Hematopoietic multipotent progenitor cell treated with erythropoietin and hydrocortisone succinate and interleukin-3 and kit ligand, for 6 days (in vitro differentiated cells): ENCODE results near the gene KIF3B.
"Not testable (repeated sequence)": the region's sequence is repeated elsewhere in the genome, so short reads cannot be mapped to it uniquely, and the experiment has no call there.

Source experiments
- DNase-seq: peaks from one replicate; pipeline ENCODE4 v3.0.0-alpha.2; 2015

The KIF3B gene

GRCh38 chr20:32333181-32333987 lies 55.9 kb downstream of the KIF3B start:
- DNase-seq: peak; percentile 33

DNA sequence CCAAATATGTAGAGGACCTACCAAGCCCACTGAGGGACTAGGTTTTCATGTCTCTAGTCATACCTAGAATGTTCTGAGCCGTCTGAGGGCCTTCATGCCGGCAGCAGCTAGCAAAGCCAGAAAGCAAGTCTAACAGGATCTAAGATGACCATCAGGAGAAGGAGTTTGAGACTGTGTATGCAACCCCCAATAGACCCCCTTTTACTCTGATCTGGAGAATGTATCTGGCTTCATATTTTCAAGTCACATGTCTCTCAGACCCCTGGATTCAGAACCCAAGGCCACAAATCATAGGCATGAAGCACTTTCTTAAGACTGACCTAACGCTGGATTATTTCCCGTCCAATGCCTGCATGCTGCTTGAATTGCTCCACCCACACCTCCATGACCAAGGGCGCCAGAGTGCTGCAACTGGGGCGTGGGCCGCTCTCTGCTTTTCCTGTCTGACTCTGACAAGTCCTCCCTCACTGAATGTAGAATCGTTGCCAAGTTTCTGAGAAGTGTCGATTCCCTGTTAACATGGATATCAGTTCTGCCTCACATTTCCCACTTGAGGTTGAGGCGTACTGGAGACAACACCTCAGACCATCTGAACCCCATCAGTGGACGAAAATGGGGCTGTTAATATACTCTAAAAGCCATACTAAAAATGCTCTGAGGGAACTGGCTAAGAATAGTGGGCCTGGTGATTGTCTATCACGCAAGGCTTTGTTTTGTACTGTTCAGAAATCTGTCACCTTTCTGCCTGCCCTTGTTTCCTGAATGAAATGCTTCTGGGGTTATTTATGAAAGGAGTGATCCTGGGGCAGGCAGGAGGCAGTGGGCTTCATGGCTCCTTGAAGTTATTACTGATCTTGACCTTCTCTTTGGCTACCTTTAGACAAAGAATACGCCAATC lies 56.8 kb downstream of the KIF3B start:
- DNase-seq: peak; percentile 94

DNA sequence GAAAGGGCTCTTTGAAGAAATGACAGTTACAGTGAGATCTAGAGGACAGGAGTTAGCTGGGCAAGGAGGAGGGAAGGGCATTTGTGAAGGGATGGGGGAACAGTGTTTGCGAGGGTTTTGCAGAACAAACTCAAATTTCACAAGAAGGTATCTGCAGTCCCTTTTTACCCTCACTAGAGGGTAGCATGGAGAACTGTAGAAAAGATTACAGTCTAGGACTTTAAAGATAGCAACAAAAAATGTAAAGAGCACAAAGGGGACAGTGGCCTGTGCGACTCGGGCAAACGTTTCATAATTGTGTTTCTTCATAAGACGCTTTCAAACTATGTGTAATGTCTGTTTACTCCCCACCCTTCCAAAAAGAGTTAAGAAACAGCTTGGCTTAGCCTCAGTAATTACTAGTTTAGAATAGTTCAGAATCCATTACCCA lies 59.5 kb downstream of the KIF3B start:
- peak; percentile 81 for DNase-seq

- DNase-seq: no peak
Observed at GRCh38 chr20:32337937-32338661, 60.6 kb downstream of the KIF3B start.

DNA sequence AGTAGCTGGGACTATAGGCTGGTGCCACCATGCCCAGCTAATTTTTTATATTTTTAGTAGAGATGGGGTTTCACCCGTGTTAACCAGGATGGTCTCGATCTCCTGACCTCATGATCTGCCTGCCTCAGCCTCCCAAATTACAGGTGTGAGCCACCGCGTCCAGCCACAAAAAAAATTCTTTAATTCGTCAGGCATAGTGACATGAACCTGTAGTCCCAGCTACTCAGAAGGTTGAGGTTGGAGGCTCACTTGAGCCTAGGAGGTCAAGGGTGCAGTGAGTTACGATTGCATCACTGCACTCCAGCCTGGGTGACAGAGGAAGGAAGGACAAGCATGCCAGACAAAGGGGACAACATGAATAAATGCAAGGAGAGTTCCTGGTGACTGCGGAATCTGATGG lies 61.2 kb downstream of the KIF3B start:
- DNase-seq: no peak

DNA sequence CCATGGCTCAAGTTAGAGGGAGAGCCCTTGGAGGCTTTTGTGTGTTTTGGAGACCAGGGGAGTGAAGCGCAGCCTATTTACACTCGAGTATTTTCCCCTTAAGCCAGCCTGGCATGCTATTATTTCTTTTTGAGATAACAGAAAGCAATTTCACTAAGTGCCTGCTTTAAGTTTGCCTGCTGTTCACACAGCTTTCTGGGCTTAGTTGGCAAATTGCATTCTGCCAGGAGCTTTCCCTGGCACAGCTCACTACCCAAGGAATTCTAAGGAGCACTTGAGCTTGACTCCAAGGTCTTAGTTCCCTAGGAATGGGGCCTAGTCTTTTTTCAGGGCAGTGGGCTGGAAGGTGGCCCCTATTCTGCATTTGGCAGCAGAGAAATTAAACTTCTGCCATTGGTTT lies 61.7 kb downstream of the KIF3B start:
- DNase-seq: no peak

GRCh38 chr20:32341053-32341452 lies 63.6 kb downstream of the KIF3B start:
- DNase-seq: not testable (repeated sequence)

GRCh38 chr20:32343439-32343838 lies 66.0 kb downstream of the KIF3B start:
- no peak for DNase-seq

GRCh38 chr20:32344835-32345506 lies 67.5 kb downstream of the KIF3B start:
- no peak for DNase-seq

DNA sequence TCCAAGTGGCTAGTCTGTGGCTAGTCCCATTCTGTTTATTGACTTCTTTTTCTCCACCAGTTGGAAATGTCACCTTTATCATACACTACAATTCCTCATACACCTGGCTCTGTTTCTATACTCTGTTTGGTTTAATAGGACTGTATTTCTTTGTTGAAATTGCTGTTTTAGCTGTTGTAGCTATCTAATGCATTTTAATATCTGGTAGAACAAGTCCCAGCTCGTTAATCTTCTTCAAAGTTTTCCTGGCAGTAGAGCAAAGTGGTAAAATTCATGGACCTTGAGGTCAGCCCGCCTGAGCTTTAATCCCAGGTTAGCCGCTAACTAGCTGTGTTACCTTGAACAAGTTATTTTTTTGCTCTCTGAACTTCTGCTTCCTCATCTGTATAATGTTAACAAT lies 70.8 kb downstream of the KIF3B start:
- no peak for DNase-seq

GRCh38 chr20:32350421-32350820 lies 73.0 kb downstream of the KIF3B start:
- DNase-seq: no peak

DNA sequence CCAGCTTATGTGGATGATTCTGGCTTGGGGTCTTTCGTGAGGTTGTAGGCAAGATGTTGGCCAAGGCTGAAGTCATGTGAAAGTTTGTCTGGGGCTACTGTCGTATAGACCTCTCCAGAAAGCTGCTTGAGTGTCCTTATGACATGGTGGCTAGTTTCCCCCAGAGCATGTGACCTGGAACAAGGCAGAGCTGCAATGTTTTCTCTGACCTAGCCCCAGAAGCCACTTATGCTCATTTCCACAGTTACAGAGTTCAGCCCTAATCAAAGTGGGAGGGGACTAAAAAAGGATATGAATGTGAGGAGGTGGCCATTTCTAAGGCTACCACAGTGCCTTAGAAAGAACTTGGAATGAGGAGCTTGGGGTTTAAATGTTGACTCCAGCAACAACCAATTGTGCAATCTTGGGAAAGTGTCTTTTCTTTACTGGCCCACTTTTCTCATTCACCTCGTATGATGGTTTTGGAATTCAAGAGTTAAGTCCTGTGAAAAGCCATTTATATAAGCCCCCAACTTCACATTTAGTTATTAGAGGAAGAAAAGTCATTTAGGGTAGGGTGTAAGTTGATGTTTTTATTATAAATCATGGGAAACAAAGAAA lies 74.8 kb downstream of the KIF3B start:
- no peak for DNase-seq

DNA sequence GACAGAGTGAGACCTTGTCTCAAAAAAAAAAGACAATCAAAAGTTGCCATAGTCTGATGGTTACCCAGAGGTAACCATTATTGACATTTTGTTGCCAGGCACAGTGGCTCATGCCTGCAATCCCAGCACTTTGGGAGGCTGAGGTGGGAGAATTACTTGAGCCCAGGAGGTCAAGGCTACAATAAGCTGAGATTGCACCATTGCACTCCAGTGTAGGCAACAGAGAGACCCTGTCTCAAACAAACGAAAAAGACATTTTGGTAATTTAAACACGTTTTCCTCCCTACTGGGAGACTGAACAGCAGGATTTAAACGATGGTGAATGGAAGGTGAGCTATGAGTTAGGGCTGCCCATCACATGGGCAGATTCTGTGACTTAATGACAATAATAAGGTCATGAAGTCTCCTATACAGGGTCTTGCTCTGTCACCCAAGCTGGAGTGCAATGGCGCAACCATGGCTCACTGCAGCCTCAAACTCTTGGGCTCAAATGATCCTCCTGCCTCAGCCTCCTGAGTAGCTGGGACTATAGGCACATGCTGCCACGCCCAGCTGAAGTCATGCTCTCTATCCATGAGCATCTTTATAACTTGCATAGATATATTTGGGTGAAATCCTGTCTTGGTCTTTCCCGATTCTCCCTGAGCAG lies 76.5 kb downstream of the KIF3B start:
- no peak for DNase-seq

DNA sequence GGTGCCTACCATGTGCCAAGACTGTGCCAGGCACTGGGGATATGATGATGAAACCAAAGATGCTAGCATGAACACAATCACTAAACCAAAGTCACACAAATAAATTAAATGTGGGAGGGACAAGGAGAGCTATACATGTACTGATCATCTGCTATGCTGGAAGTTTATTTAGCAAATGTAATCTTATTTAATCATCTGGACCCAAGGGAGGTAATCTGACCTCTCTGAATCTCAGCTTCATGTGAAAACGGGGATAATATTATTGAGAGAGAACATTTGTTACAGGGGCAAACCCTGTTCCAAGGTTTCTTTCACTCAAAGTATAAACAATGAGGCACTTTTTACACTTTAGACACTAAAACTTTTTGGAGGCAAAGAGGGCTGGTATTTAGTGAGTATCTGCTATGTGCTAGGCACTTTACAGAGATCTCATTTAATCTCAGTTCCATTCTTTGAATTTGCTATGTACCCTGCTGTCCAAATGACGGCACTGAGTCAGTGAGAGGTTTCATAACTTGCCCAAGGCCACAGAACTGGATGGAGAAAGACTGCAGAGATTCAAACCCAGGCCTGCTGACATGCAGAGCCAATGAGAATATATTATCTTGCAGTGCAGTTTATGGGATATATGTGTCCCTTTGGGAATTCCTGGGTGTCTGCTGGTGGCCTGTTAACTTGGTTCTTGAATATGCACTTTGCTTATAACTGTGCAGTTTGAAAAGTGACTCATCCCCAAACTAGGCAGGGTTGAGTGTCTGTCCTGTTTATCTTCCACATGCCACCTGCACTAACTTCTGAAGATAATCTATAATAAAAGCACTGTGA lies 77.4 kb downstream of the KIF3B start:
- DNase-seq: peak; percentile 71

- DNase-seq: no peak
Observed at GRCh38 chr20:32355417-32355841, 78.0 kb downstream of the KIF3B start.

DNA sequence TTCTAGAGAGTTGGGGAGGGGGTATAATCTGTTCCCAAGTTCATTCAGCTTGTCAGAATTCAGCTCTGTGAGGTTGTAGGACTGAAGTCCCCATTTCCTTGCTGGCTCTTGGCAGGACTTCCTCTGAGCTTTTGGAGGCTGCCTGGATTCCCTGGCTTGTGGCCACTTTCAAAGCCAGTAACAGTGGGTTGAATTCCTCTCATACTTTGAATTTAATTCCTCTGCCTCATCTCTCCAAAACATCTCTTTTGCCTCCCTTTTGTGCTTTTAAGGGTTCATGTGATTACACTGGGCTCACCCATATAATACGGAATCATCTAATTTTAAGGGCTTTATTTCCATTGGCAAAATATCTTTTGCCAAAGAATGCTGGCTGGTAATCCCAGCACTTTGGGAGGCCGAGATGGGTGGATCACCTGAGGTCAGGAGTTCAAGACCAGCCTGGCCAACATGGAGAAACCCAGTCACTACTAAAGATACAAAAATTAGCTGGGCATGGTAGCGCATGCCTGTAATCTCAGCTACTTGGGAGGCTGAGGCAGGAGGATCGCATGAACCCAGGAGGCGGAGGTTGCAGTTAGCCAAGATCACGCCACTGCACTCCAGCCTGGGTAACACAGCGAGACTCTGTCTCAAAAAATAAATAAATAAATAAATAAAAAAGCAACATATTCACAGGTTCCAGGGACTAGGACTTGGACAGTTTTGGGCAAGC lies 78.6 kb downstream of the KIF3B start:
- not testable (repeated sequence) for DNase-seq

DNA sequence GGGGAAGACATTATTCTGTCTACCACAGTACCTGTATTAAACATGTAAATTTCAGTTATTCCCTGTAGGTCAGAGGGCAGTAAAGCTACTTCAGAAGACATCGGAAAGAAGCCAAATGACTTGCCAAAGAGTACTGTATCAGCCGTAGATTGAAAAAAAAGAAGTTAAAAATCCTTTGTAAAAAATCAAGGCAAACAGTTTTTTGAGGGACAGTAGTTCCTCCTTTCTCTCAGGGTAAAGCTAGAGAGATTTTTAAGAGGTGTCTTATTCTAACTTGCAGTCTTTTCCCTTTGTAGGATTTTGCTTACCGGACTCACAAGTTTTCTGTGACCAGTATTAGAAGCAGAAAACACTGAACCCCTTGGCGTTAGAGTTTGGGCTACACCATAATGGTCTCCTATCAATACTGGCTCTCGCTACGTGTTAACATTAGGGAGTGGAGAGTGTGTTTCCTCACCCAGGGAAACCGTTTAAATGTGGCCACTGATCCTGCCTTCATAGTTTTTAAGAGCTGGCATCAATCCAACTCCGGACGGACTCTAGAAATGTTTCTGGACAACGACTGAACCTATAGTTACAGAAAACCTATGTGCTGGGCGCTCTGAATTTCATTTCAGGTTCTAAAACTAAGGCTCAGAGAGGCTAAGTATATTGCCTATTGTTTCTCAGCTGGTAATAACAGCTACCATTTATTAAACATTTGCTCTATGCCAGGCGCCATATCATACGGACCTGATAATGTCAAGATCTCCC lies 79.3 kb downstream of the KIF3B start:
- peak; percentile 52 for DNase-seq

DNA sequence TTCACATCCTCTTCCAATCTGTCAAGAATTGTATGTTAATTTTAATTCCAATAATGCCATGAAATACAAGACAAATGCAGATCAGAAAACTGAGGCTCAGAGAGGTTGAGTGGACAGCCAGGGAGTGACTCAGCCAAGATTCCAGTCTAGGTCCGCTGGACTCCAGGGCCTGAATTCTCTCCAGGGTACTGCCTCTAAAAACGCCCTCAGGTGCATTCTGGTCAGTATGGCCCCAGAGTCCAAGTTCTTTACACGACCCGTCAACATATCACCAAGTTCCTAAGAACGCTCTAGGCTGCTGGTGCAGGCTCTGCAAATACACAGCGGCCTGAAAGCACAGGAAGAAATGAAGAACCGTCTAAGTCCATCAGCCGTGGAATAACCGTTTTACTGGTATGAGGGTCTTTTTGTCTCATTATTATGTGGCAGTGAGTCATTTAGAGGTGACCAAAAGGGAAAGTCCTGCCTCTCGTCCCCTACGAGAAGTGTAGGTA lies 80.0 kb downstream of the KIF3B start:
- DNase-seq: no peak
